ENCODE measurements around the gene BGN.

DNA sequence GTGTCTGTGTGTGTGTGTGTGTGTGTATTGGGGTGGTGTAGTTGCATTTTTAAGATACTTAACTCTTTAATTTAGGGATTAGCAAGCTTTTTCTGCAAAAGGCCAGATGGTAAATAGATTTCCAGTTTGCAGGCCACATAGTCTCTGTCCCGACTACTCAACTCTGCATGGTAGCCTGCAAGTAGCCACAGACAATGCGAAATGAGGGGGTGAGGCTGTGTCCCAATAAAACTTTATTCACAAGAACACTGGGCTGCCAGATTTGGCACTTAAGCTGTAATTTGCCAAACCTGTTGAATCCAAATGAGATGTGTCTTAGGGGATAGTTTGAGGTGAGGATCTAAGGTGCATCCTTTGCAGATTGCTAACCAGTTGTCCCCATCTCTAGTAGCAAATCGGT, 29.5 kb downstream of the BGN start:
- TF ChIP-seq, protein P1, sequence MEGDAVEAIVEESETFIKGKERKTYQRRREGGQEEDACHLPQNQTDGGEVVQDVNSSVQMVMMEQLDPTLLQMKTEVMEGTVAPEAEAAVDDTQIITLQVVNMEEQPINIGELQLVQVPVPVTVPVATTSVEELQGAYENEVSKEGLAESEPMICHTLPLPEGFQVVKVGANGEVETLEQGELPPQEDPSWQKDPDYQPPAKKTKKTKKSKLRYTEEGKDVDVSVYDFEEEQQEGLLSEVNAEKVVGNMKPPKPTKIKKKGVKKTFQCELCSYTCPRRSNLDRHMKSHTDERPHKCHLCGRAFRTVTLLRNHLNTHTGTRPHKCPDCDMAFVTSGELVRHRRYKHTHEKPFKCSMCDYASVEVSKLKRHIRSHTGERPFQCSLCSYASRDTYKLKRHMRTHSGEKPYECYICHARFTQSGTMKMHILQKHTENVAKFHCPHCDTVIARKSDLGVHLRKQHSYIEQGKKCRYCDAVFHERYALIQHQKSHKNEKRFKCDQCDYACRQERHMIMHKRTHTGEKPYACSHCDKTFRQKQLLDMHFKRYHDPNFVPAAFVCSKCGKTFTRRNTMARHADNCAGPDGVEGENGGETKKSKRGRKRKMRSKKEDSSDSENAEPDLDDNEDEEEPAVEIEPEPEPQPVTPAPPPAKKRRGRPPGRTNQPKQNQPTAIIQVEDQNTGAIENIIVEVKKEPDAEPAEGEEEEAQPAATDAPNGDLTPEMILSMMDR (IDR thresholded peaks at IDR 0.05), result no peak
- TF ChIP-seq POLR2AphosphoS5 (IDR thresholded peaks at IDR 0.05; ENCODE audit: low read depth, low read length) (no peak), TCF7L2 (IDR thresholded peaks at IDR 0.05; ENCODE audit: low read depth, low read length) (no peak)

All from Panc1 (cell line).